GM23248 (cell line): ENCODE measurements around the gene SGCE. TPM values are rescaled to one million over a fixed set of nuclear protein-coding genes. Genes with fewer than 3 reads are reported as not detected.

Source experiments
- DNase-seq: peaks from one replicate; pipeline ENCODE4 v3.0.0-alpha.2; 2015
- H2AFZ ChIP-seq: fragments of 200-600 bp; sonication (generic); 2 replicates; pipeline ENCODE4 v1.6.1; 2016; ENCODE audit warnings: antibody characterized with exemption
- H3F3A ChIP-seq: fragments of 200-600 bp; sonication (generic); 2 replicates; pipeline ENCODE4 v1.6.1; 2016; ENCODE audit warnings: mild to moderate bottlenecking, antibody characterized with exemption, mixed run types; ENCODE audit not compliant: insufficient read depth
- H3K27ac ChIP-seq: fragments of 200-600 bp; sonication (generic); 2 replicates; pipeline ENCODE4 v1.5.1; 2016; ENCODE audit warnings: mild to moderate bottlenecking
- H3K27me3 ChIP-seq: fragments of 200-600 bp; sonication (generic); replicated peaks from 2 replicates; pipeline ENCODE4 v1.6.1; 2016; ENCODE audit warnings: mild to moderate bottlenecking; ENCODE audit not compliant: insufficient read depth
- H3K36me3 ChIP-seq: fragments of 200-600 bp; sonication (generic); 2 replicates; pipeline ENCODE4 v1.6.1; 2016; ENCODE audit warnings: low read depth, mild to moderate bottlenecking
- H3K4me1 ChIP-seq: fragments of 200-600 bp; sonication (generic); 2 replicates; pipeline ENCODE4 v1.6.1; 2016; ENCODE audit warnings: mild to moderate bottlenecking; ENCODE audit not compliant: insufficient read depth
- H3K4me2 ChIP-seq: fragments of 200-600 bp; sonication (generic); one replicate; pipeline ENCODE4 v1.6.1; 2016; ENCODE audit warnings: mild to moderate bottlenecking; ENCODE audit not compliant: unreplicated experiment
- H3K4me3 ChIP-seq: fragments of 200-600 bp; sonication (generic); 2 replicates; pipeline ENCODE4 v1.5.1; 2016; ENCODE audit warnings: mild to moderate bottlenecking
- H3K79me2 ChIP-seq: fragments of 200-600 bp; sonication (generic); 2 replicates; pipeline ENCODE4 v1.6.1; 2016; ENCODE audit warnings: mild to moderate bottlenecking; ENCODE audit not compliant: insufficient read depth
- H3K9ac ChIP-seq: fragments of 200-600 bp; sonication (generic); 2 replicates; pipeline ENCODE4 v1.6.1; 2016; ENCODE audit warnings: mild to moderate bottlenecking
- H3K9me2 ChIP-seq: fragments of 200-600 bp; sonication (generic); 2 replicates; pipeline ENCODE4 v1.6.1; 2016; ENCODE audit warnings: mixed run types, mild to moderate bottlenecking, moderate library complexity; ENCODE audit not compliant: insufficient read depth
- H3K9me3 ChIP-seq: fragments of 200-600 bp; sonication (generic); one replicate; pipeline ENCODE4 v1.6.1; 2017; ENCODE audit warnings: low read depth
- H4K20me1 ChIP-seq: fragments of 200-600 bp; sonication (generic); 2 replicates; pipeline ENCODE4 v1.6.0; 2016; ENCODE audit not compliant: insufficient read depth
- EZH2 ChIP-seq: fragments of 200-600 bp; sonication (generic); IDR thresholded peaks from 2 replicates; pipeline ENCODE4 v1.6.1; 2018; ENCODE audit warnings: antibody characterized with exemption, mild to moderate bottlenecking; ENCODE audit not compliant: insufficient read depth, poor library complexity, severe bottlenecking
- EZH2phosphoT487 ChIP-seq: fragments of 200-600 bp; sonication (generic); IDR thresholded peaks from 2 replicates; pipeline ENCODE4 v1.6.1; 2018; ENCODE audit warnings: antibody characterized with exemption, moderate library complexity, mild to moderate bottlenecking, low read depth; ENCODE audit not compliant: insufficient read depth
- WGBS, 2 experiments: methylation state at CpG; one replicate each; pipeline ENCODE4 v1.1.6; 2015 to 2017; ENCODE audit warnings: low lambda C conversion rate in 2 of 2, low coverage in 1 of 2; ENCODE audit errors: missing lambda C conversion rate in 2 of 2; 5-methylcytosine and 5-hydroxymethylcytosine counted together
- in situ Hi-C: fragments of 300-500 bp; cut with MboI; formaldehyde crosslinking; loops from 2 replicates; pipeline ENCODE4 v1.15.0; 2020
- polyA plus RNA-seq: library from polyadenylated mRNA; unstranded; fragments of >200 nt; fragmentation: Nextera tagmentation; extraction: Ambion mirVana; gene quantifications from 2 replicates; pipeline ENCODE4 v1.2.1, GENCODE V29; 2016
- total RNA-seq: library from RNA; depleted of rRNA; stranded (reverse); fragments of >200 nt; shearing (Covaris generic); gene quantifications from 2 replicates; pipeline ENCODE4 v1.2.3, GENCODE V29; 2014

SGCE gene
- total and polyA plus RNA-seq, 2 experiments from 2014 or later: 71.4 to 120 TPM

DNA sequence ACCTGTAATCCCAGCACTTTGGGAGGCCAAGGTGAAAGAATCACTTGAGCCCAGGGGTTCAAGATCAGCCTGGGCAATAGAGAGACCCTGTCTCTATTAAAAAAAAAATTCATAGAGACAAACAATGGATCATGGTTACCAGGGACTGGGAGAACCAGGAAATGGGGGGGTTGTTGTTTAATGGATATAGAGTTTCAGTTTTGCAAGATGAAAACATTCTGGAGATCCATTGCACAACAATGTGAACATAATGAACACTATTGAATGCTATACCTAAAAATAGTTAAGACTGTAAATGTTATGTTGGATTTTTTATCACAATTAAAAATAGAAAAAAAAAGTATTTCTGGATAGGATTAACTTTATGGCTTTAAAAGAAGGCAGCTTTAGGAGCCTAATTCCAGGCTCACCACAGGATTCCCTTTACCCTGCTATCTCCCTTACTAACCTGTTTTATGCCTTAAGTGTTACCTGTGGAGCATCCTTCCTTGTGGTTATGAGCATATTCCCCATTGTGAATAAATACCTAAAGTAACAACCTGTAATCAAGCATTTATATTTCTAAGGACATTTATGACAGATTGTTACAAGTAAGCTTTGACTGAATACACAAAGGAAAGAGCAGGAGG lies 45.1 kb upstream of the SGCE start:
- in situ Hi-C loops: no loop called here
- H3K4me2 ChIP-seq: peak overlapping the region; percentile 3
- DNase-seq: no peak

DNA sequence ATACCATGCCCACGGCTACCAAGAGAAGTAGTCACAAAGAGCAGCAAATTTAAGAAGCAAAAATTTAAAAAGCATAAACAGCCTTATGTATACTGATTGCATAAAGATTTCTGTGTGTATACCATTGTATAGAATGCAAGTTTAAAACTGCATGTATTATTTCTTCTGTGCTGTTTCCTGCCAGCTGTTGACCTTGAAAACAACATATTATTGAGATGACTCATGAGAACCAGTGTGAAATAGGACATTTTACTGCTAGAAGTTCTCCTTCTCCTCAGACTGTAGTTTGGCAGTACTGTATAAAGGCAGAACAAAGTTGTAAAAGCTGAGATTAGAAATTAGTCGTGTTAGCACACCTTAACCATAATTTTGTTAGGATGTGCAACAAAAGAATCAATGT lies 42.3 kb upstream of the SGCE start:
- H3K9me2 ChIP-seq: no peaks in the 10 kb centered on the region
- 5 to 7% methylated on average over 2 of the region's 2 CpGs for WGBS, 2 experiments
- H3K4me2 ChIP-seq: peak overlapping the region; percentile 63
- H3K4me1 ChIP-seq: peaks cover 35% of the 10 kb centered on the region
- H3F3A ChIP-seq: peaks cover 18% of the 10 kb centered on the region; the same call in 1 of the 2 replicates
- peak overlapping the region; percentile 37; the same call in 1 of the 2 replicates for H3K4me3 ChIP-seq
- no peaks in the 10 kb centered on the region for H3K27me3 ChIP-seq
- no peak overlapping the region for H2AFZ ChIP-seq
- H3K79me2 ChIP-seq: no peaks in the 10 kb centered on the region
- no peaks in the 10 kb centered on the region for H4K20me1 ChIP-seq
- TF ChIP-seq EZH2phosphoT487 (no peak), EZH2 (no peak)
- H3K9ac ChIP-seq: peak overlapping the region; percentile 48
- in situ Hi-C loops: no loop called here
- H3K27ac ChIP-seq: peak overlapping the region; percentile 86
- no peaks in the 10 kb centered on the region for H3K36me3 ChIP-seq
- no peaks in the 10 kb centered on the region for H3K9me3 ChIP-seq
- peak; percentile 81 for DNase-seq

More for the DNA sequence above, 45.1 kb upstream of the SGCE start:
- H3K27me3 ChIP-seq: no peaks in the 10 kb centered on the region
- H3K4me1 ChIP-seq: peaks cover 35% of the 10 kb centered on the region
- peak overlapping the region; percentile 32 for H2AFZ ChIP-seq
- H3K9ac ChIP-seq: no peak overlapping the region
- H3K9me2 ChIP-seq: no peaks in the 10 kb centered on the region
- peaks cover 18% of the 10 kb centered on the region; the same call in 1 of the 2 replicates for H3F3A ChIP-seq
- H3K79me2 ChIP-seq: no peaks in the 10 kb centered on the region
- H3K9me3 ChIP-seq: no peaks in the 10 kb centered on the region
- H3K27ac ChIP-seq: peak overlapping the region; percentile 34
- no peaks in the 10 kb centered on the region for H3K36me3 ChIP-seq
- no peaks in the 10 kb centered on the region for H4K20me1 ChIP-seq
- no peak overlapping the region for H3K4me3 ChIP-seq
- TF ChIP-seq EZH2phosphoT487: no peak
- no peak for TF ChIP-seq EZH2

DNA sequence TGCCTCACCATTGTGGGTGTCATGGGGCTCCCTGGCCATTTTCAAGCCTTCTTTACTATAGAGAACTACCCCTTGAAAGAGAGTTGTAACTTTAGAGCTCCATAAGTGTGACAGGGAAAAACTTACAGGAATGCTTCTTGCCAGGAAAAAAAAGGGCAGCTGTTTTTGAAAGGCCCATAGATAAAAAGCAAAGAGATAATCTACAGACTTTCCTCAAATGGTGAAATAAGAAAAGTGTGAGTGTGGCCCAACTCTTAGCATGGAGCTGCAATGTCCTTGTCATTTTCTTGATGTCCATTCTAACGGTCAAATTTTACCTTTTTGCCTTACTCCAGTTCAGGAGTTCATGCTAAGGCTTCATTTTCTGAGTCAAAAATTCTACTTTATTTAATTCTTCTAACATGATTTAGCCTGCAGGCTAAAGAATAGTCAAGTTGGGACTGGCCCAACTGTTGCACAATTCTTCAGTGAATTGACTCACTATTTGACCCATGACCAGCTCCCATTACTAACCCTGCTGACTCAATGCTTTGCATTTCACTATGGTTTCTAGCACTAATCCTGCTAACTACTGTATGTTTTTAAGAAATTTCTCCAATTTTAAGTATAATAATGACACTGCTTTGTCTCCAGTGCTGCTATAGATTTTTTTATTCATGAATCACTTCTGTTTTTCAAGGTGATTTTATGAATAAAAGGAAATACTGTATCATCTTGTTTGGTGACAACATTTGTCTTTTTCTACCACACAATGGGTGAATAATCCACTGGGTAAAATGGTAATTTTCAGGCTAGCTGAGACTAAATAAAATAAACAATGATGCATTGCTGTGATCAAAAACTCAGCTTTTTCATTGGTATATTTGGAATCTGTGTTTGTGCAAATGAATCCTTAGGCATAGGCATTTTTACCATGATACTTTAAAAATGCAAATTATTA lies 41.4 kb upstream of the SGCE start:
- Histone ChIP-seq H3K9me3 (no peaks in the 10 kb centered on the region), H3K4me2 (peak overlapping the region; percentile 63), H3K27ac (peak overlapping the region; percentile 86), H3K9me2 (no peaks in the 10 kb centered on the region), H4K20me1 (no peaks in the 10 kb centered on the region), H3K36me3 (no peaks in the 10 kb centered on the region), H3F3A (peaks cover 18% of the 10 kb centered on the region; the same call in 1 of the 2 replicates), H3K4me1 (peaks cover 35% of the 10 kb centered on the region), H3K4me3 (peak overlapping the region; percentile 37; the same call in 1 of the 2 replicates), H3K27me3 (no peaks in the 10 kb centered on the region), H3K79me2 (no peaks in the 10 kb centered on the region), H3K9ac (peak overlapping the region; percentile 48), H2AFZ (no peak overlapping the region)
- in situ Hi-C loops: no loop called here
- peak; percentile 96 for DNase-seq
- WGBS, 2 experiments: 15 to 18% methylated on average over 1 of the region's 1 CpG
- TF ChIP-seq EZH2 (no peak), EZH2phosphoT487 (no peak)

DNA sequence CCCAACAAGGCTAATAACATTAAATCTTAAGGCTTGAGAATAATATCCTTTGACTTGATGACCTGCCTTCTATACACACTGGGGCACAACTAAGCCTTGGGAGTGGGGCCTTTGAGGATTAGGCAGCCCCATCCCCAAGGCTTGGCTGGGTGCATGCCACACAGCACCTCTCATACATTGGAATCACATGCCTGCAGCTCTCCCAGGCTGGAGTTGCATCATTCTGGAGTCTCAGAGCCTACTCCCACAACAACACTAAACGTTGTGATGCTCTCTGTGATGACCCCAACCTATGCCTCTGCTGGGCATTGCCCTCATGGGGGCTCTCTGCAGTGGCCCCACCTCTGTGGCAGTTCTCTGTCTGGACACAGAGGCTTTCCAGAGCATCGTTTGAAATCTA lies 31.9 kb upstream of the SGCE start:
- H2AFZ ChIP-seq: no peak overlapping the region
- no peak overlapping the region for H3K9ac ChIP-seq
- no peaks in the 10 kb centered on the region for H3K79me2 ChIP-seq
- no peaks in the 10 kb centered on the region for H4K20me1 ChIP-seq
- no peaks in the 10 kb centered on the region for H3F3A ChIP-seq
- H3K9me2 ChIP-seq: no peaks in the 10 kb centered on the region
- no peaks in the 10 kb centered on the region for H3K27me3 ChIP-seq
- H3K4me3 ChIP-seq: no peak overlapping the region
- 56 to 60% methylated on average over 2 of the region's 2 CpGs for WGBS, 2 experiments
- H3K4me1 ChIP-seq: no peaks in the 10 kb centered on the region
- TF ChIP-seq EZH2: no peak
- TF ChIP-seq EZH2phosphoT487: no peak
- peak; percentile 12 for DNase-seq
- H3K4me2 ChIP-seq: no peak overlapping the region
- H3K9me3 ChIP-seq: no peaks in the 10 kb centered on the region
- in situ Hi-C loops: no loop called here
- H3K27ac ChIP-seq: no peak overlapping the region
- no peaks in the 10 kb centered on the region for H3K36me3 ChIP-seq
